ENCODE data around the gene ODR4.
"Not testable (repeated sequence)": the region's sequence is repeated elsewhere in the genome, so short reads cannot be mapped to it uniquely, and the experiment has no call there.

Gene ODR4

GRCh38 chr1:186429017-186429416 lies 53.4 kb downstream of the ODR4 start:
- no peak overlapping the region for H3K9ac ChIP-seq (ENCODE audit: low read length)
- no peaks in the 10 kb centered on the region for H3K4me1 ChIP-seq (ENCODE audit: control insufficient read depth, insufficient read depth, low read length)
- H3K36me3 ChIP-seq (ENCODE audit: control insufficient read depth, insufficient read depth, low read length) = no peaks in the 10 kb centered on the region
- H3K27me3 ChIP-seq (ENCODE audit: control insufficient read depth, insufficient read depth, low read length) = no peaks in the 10 kb centered on the region
- no peak overlapping the region for H3K27ac ChIP-seq (ENCODE audit: low read depth, low read length)
- H3K4me3 ChIP-seq (ENCODE audit: low read length) = no peak overlapping the region

GRCh38 chr1:186435336-186435735 lies 59.7 kb downstream of the ODR4 start:
- Histone ChIP-seq H3K4me1 (ENCODE audit: control insufficient read depth, insufficient read depth, low read length) (no peaks in the 10 kb centered on the region), H3K27me3 (ENCODE audit: control insufficient read depth, insufficient read depth, low read length) (no peaks in the 10 kb centered on the region), H3K27ac (ENCODE audit: low read depth, low read length) (no peak overlapping the region), H3K9ac (ENCODE audit: low read length) (no peak overlapping the region), H3K36me3 (ENCODE audit: control insufficient read depth, insufficient read depth, low read length) (no peaks in the 10 kb centered on the region), H3K4me3 (ENCODE audit: low read length) (no peak overlapping the region)

- H3K4me3 ChIP-seq (ENCODE audit: low read length) = no peak overlapping the region
- no peaks in the 10 kb centered on the region for H3K36me3 ChIP-seq (ENCODE audit: control insufficient read depth, insufficient read depth, low read length)
- no peak overlapping the region for H3K27ac ChIP-seq (ENCODE audit: low read depth, low read length)
- H3K27me3 ChIP-seq (ENCODE audit: control insufficient read depth, insufficient read depth, low read length) = no peaks in the 10 kb centered on the region
- H3K9ac ChIP-seq (ENCODE audit: low read length) = no peak overlapping the region
- no peaks in the 10 kb centered on the region for H3K4me1 ChIP-seq (ENCODE audit: control insufficient read depth, insufficient read depth, low read length)
Observed at GRCh38 chr1:186438567-186438966, 62.9 kb downstream of the ODR4 start.

- H3K4me3 ChIP-seq (ENCODE audit: low read length) = no peak overlapping the region
- H3K27me3 ChIP-seq (ENCODE audit: control insufficient read depth, insufficient read depth, low read length) = no peaks in the 10 kb centered on the region
- H3K27ac ChIP-seq (ENCODE audit: low read depth, low read length) = no peak overlapping the region
- no peaks in the 10 kb centered on the region for H3K4me1 ChIP-seq (ENCODE audit: control insufficient read depth, insufficient read depth, low read length)
- H3K36me3 ChIP-seq (ENCODE audit: control insufficient read depth, insufficient read depth, low read length) = no peaks in the 10 kb centered on the region
- no peak overlapping the region for H3K9ac ChIP-seq (ENCODE audit: low read length)
Observed at GRCh38 chr1:186440584-186440983, 64.9 kb downstream of the ODR4 start.

GRCh38 chr1:186442651-186443375 lies 67.2 kb downstream of the ODR4 start:
- no peak overlapping the region for H3K9ac ChIP-seq (ENCODE audit: low read length)
- no peaks in the 10 kb centered on the region for H3K4me1 ChIP-seq (ENCODE audit: control insufficient read depth, insufficient read depth, low read length)
- H3K27me3 ChIP-seq (ENCODE audit: control insufficient read depth, insufficient read depth, low read length) = no peaks in the 10 kb centered on the region
- H3K4me3 ChIP-seq (ENCODE audit: low read length) = no peak overlapping the region
- no peak overlapping the region for H3K27ac ChIP-seq (ENCODE audit: low read depth, low read length)
- H3K36me3 ChIP-seq (ENCODE audit: control insufficient read depth, insufficient read depth, low read length) = no peaks in the 10 kb centered on the region

GRCh38 chr1:186443638-186444037 lies 68.0 kb downstream of the ODR4 start:
- H3K4me1 ChIP-seq (ENCODE audit: control insufficient read depth, insufficient read depth, low read length) = no peaks in the 10 kb centered on the region
- H3K9ac ChIP-seq (ENCODE audit: low read length) = no peak overlapping the region
- H3K36me3 ChIP-seq (ENCODE audit: control insufficient read depth, insufficient read depth, low read length) = no peaks in the 10 kb centered on the region
- H3K27me3 ChIP-seq (ENCODE audit: control insufficient read depth, insufficient read depth, low read length) = no peaks in the 10 kb centered on the region
- no peak overlapping the region for H3K4me3 ChIP-seq (ENCODE audit: low read length)
- no peak overlapping the region for H3K27ac ChIP-seq (ENCODE audit: low read depth, low read length)

GRCh38 chr1:186446152-186446551 lies 70.5 kb downstream of the ODR4 start:
- Histone ChIP-seq H3K4me1 (ENCODE audit: control insufficient read depth, insufficient read depth, low read length) (no peaks in the 10 kb centered on the region), H3K27me3 (ENCODE audit: control insufficient read depth, insufficient read depth, low read length) (no peaks in the 10 kb centered on the region), H3K4me3 (ENCODE audit: low read length) (no peak overlapping the region), H3K27ac (ENCODE audit: low read depth, low read length) (no peak overlapping the region), H3K36me3 (ENCODE audit: control insufficient read depth, insufficient read depth, low read length) (no peaks in the 10 kb centered on the region), H3K9ac (ENCODE audit: low read length) (no peak overlapping the region)

GRCh38 chr1:186454981-186455380 lies 79.3 kb downstream of the ODR4 start:
- Histone ChIP-seq H3K4me3 (ENCODE audit: low read length) (no peak overlapping the region), H3K27ac (ENCODE audit: low read depth, low read length) (no peak overlapping the region), H3K9ac (ENCODE audit: low read length) (no peak overlapping the region), H3K27me3 (ENCODE audit: control insufficient read depth, insufficient read depth, low read length) (no peaks in the 10 kb centered on the region), H3K36me3 (ENCODE audit: control insufficient read depth, insufficient read depth, low read length) (no peaks in the 10 kb centered on the region), H3K4me1 (ENCODE audit: control insufficient read depth, insufficient read depth, low read length) (no peaks in the 10 kb centered on the region)

- Histone ChIP-seq H3K27me3 (ENCODE audit: control insufficient read depth, insufficient read depth, low read length) (no peaks in the 10 kb centered on the region), H3K4me3 (ENCODE audit: low read length) (no peak overlapping the region), H3K9ac (ENCODE audit: low read length) (no peak overlapping the region), H3K36me3 (ENCODE audit: control insufficient read depth, insufficient read depth, low read length) (no peaks in the 10 kb centered on the region), H3K27ac (ENCODE audit: low read depth, low read length) (no peak overlapping the region), H3K4me1 (ENCODE audit: control insufficient read depth, insufficient read depth, low read length) (no peaks in the 10 kb centered on the region)
Observed at GRCh38 chr1:186456729-186457255, 81.2 kb downstream of the ODR4 start.

GRCh38 chr1:186459161-186459560 lies 83.5 kb downstream of the ODR4 start:
- H3K4me1 ChIP-seq (ENCODE audit: control insufficient read depth, insufficient read depth, low read length); H3K36me3 ChIP-seq (ENCODE audit: control insufficient read depth, insufficient read depth, low read length); H3K27ac ChIP-seq (ENCODE audit: low read depth, low read length); H3K9ac ChIP-seq (ENCODE audit: low read length); H3K27me3 ChIP-seq (ENCODE audit: control insufficient read depth, insufficient read depth, low read length); H3K4me3 ChIP-seq (ENCODE audit: low read length): not testable (repeated sequence)

GRCh38 chr1:186461014-186461413 lies 85.4 kb downstream of the ODR4 start, which contains the start of gene PDC:
Gene PDC (minus strand): TSS chr1:186461114. CDS start chr1:186449459, 11,655 bp downstream.
- no peak within 1 kb of the TSS for H3K9ac ChIP-seq (ENCODE audit: low read length)
- no peak within 1 kb of the TSS for H3K27ac ChIP-seq (ENCODE audit: low read depth, low read length)
- H3K4me3 ChIP-seq (ENCODE audit: low read length) = no peak within 1 kb of the TSS
- H3K4me1 ChIP-seq (ENCODE audit: control insufficient read depth, insufficient read depth, low read length) = no peaks in the 10 kb centered on the region
- H3K27me3 ChIP-seq (ENCODE audit: control insufficient read depth, insufficient read depth, low read length) = no peaks in the 10 kb centered on the region
- H3K36me3 ChIP-seq (ENCODE audit: control insufficient read depth, insufficient read depth, low read length) = no peaks in the 10 kb centered on the region

- Histone ChIP-seq H3K27ac (ENCODE audit: low read depth, low read length) (no peak overlapping the region), H3K4me1 (ENCODE audit: control insufficient read depth, insufficient read depth, low read length) (no peaks in the 10 kb centered on the region), H3K36me3 (ENCODE audit: control insufficient read depth, insufficient read depth, low read length) (no peaks in the 10 kb centered on the region), H3K27me3 (ENCODE audit: control insufficient read depth, insufficient read depth, low read length) (no peaks in the 10 kb centered on the region), H3K9ac (ENCODE audit: low read length) (no peak overlapping the region), H3K4me3 (ENCODE audit: low read length) (no peak overlapping the region)
Observed at GRCh38 chr1:186463511-186463910, 87.9 kb downstream of the ODR4 start.

- no peaks in the 10 kb centered on the region for H3K4me1 ChIP-seq (ENCODE audit: control insufficient read depth, insufficient read depth, low read length)
- H3K27me3 ChIP-seq (ENCODE audit: control insufficient read depth, insufficient read depth, low read length) = no peaks in the 10 kb centered on the region
- H3K4me3 ChIP-seq (ENCODE audit: low read length) = no peak overlapping the region
- H3K9ac ChIP-seq (ENCODE audit: low read length) = no peak overlapping the region
- no peaks in the 10 kb centered on the region for H3K36me3 ChIP-seq (ENCODE audit: control insufficient read depth, insufficient read depth, low read length)
- no peak overlapping the region for H3K27ac ChIP-seq (ENCODE audit: low read depth, low read length)
Observed at GRCh38 chr1:186463926-186464325, 88.3 kb downstream of the ODR4 start.

All from rectal smooth muscle tissue (tissue), 1 donor.